ENCODE results near the gene PRKG2. TPM values are rescaled to one million over a fixed set of nuclear protein-coding genes. Genes with fewer than 3 reads are reported as not detected.

Gene PRKG2
- total and polyA plus RNA-seq, 2 of the 13 experiments (the other 11 are each of a cell fraction or from before 2014, with no cell fraction given), result 0.04 TPM

DNA sequence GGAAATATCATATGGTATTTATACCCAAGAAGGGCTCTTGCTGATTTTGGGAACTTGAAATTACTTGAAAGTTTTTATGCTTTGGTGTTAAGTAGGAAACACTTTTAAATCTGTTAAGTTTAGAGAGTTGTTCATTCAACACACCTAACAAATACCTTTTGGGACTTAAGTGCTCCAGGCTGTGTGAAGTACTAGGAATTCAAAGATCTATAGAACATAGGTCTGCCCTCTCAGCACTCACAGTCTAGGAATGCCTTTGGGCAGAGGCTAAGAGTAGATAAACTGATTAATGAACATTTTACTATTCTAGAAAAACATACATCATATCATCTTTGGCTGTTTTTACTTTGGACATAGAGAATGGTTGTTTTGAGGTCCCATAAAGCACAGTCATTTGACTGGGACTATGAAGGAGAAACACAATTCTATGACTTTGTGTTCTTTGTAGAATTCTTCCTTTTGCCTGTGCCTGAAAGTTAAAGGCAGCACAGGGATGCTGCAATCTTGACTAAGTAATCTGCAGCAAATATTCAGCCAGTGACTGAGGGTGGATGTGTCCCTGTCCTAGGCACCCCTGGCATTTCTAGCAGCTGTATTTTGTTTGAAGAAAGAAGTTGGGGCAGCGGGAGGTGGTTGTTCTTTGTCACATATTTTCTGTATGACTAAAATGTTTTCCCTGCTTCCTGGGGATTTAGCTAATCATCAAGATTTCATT lies 176.2 kb downstream of the PRKG2 start:
- Histone ChIP-seq H3K9ac (ENCODE audit: insufficient read depth, low read depth, low read length) (no peak overlapping the region), H3K27ac (ENCODE audit: extremely low read length, insufficient read depth, low read length) (no peak overlapping the region), H3K79me2 (ENCODE audit: insufficient read depth, low read length) (no peaks in the 10 kb centered on the region), H3K4me3 (replicated peaks in 1 of 3; ENCODE audit: insufficient read depth in 1 of 3, low read depth in 2 of 3, low read length in 3 of 3) (no peak overlapping the region), H3K4me2 (ENCODE audit: low read depth, low read length) (no peak overlapping the region), H3K36me3 (replicated peaks in 1 of 2; ENCODE audit: control insufficient read depth in 1 of 2, insufficient read depth in 2 of 2, low read length in 2 of 2) (no peaks in the 10 kb centered on the region), H2AFZ (ENCODE audit: low read length) (no peak overlapping the region), H3K9me3 (ENCODE audit: low read length) (no peaks in the 10 kb centered on the region), H3K4me1 (ENCODE audit: insufficient read depth, low read length) (no peaks in the 10 kb centered on the region), H4K20me1 (ENCODE audit: insufficient read depth, low read length) (no peaks in the 10 kb centered on the region), H3K27me3 (ENCODE audit: control insufficient read depth in 1 of 2, insufficient read depth in 2 of 2, low read length in 2 of 2) (no peaks in the 10 kb centered on the region; a peak in 1 of 5 replicates)
- in situ Hi-C loops (cut with HindIII; ENCODE audit: extremely low pct_ligation_motif_present, low pct_unique_long_range_greater_than_20kb) (loop anchor here (5.0 kb wide), 1 partner anchor 671 kb away; no protein-coding TSS in a partner anchor), intact Hi-C loops (cut with micrococcal nuclease; ENCODE audit: unreplicated experiment) (no loop called here)
- no TSS peak for BruUV-seq (replicated peaks)
- DNase-seq (ENCODE audit: low spot score) (no peak), ATAC-seq (no peak), FAIRE-seq (no peak)
- ChIA-PET POLR2A (no interaction called here), CTCF (ENCODE audit: low intra/inter-chr PET ratio, low total read pairs) (no interaction called here)
- 13% methylated on average over 1 of the region's 1 CpG for WGBS (ENCODE audit: low lambda C conversion rate)
- TF ChIP-seq THAP9 (CRISPR knock-in tag; IDR thresholded peaks at IDR 0.05; ENCODE audit: borderline replicate concordance) (no peak), KLF11 (CRISPR knock-in tag; IDR thresholded peaks at IDR 0.05) (no peak), FLYWCH1 (CRISPR knock-in tag; IDR thresholded peaks at IDR 0.05) (no peak), GLI4 (CRISPR knock-in tag; IDR thresholded peaks at IDR 0.05; ENCODE audit: borderline replicate concordance) (no peak), MED8 (CRISPR knock-in tag; IDR thresholded peaks at IDR 0.05; ENCODE audit: insufficient replicate concordance) (no peak), MYNN (CRISPR knock-in tag; IDR thresholded peaks at IDR 0.05; ENCODE audit: low read depth) (no peak), ZFP1 (CRISPR knock-in tag; IDR thresholded peaks at IDR 0.05) (no peak)
- TF ChIP-seq, protein P1, sequence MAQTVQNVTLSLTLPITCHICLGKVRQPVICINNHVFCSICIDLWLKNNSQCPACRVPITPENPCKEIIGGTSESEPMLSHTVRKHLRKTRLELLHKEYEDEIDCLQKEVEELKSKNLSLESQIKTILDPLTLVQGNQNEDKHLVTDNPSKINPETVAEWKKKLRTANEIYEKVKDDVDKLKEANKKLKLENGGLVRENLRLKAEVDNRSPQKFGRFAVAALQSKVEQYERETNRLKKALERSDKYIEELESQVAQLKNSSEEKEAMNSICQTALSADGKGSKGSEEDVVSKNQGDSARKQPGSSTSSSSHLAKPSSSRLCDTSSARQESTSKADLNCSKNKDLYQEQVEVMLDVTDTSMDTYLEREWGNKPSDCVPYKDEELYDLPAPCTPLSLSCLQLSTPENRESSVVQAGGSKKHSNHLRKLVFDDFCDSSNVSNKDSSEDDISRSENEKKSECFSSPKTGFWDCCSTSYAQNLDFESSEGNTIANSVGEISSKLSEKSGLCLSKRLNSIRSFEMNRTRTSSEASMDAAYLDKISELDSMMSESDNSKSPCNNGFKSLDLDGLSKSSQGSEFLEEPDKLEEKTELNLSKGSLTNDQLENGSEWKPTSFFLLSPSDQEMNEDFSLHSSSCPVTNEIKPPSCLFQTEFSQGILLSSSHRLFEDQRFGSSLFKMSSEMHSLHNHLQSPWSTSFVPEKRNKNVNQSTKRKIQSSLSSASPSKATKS (CRISPR knock-in tag; IDR thresholded peaks at IDR 0.05), result no peak

Other genes with a start within 250 kb of the PRKG2 start
- not detected in 2 replicates for gene BMP3, start 184.5 kb downstream of the PRKG2 start, total RNA-seq (2016; rRNA removed; fragmentation: Illumina TruSeq; extraction: Trizol)
- 0.01 TPM in 1 of 2 replicates, not detected in the other for gene BMP3, start 184.5 kb downstream of the PRKG2 start, polyA plus RNA-seq (2011; rRNA removed)